ENCODE data around the gene ABCB8. TPM values are rescaled to one million over a fixed set of nuclear protein-coding genes. Genes with fewer than 3 reads are reported as not detected.

Gene ABCB8
- total RNA-seq, 2 experiments from 2014 or later = 57.0 to 62.2 TPM

- intact Hi-C loops (cut with DNase I, micrococcal nuclease) = no loop called here
- ChIA-PET CTCF (no interaction called here), POLR2A (no interaction called here)
- Mint-ChIP-seq H3K27ac (no peak overlapping the region), H3K27me3 (no peaks in the 10 kb centered on the region), H3K4me3 (no peak overlapping the region), H3K9me3 (no peaks in the 10 kb centered on the region), H3K4me1 (ENCODE audit: low read depth) (peaks cover 14% of the 10 kb centered on the region), H3K36me3 (ENCODE audit: low read depth) (peaks cover 42% of the 10 kb centered on the region)
- no peak for ATAC-seq (ENCODE audit: poor library complexity)
- no peaks in the 10 kb centered on the region for H3K9me3 ChIP-seq (ENCODE audit: control insufficient read depth in 1 of 2, insufficient read depth in 1 of 2, low read length in 2 of 2)
- H3K27ac ChIP-seq (ENCODE audit: low read depth in 1 of 2, low read length in 2 of 2) = no peak overlapping the region
- DNase-seq = no peak
- H3K4me1 ChIP-seq (ENCODE audit: insufficient read depth, low read length) = peaks cover 13% of the 10 kb centered on the region
- TF ChIP-seq CTCF (IDR thresholded peaks at IDR 0.05) = no peak
- H3K36me3 ChIP-seq (ENCODE audit: insufficient read depth, low read length) = peaks cover 61% of the 10 kb centered on the region
- no peaks in the 10 kb centered on the region for H3K27me3 ChIP-seq (ENCODE audit: control insufficient read depth in 1 of 2, insufficient read depth in 2 of 2, low read length in 2 of 2)
- H3K4me3 ChIP-seq (ENCODE audit: low read length) = no peak overlapping the region
These were observed 37.3 kb downstream of the ABCB8 start for GRCh38 chr7:151065516-151065915.

GRCh38 chr7:151066273-151066974, 38.2 kb downstream of the ABCB8 start:
- Histone ChIP-seq H3K4me1 (ENCODE audit: insufficient read depth, low read length) (peaks cover 4% of the 10 kb centered on the region), H3K36me3 (ENCODE audit: insufficient read depth, low read length) (peaks cover 70% of the 10 kb centered on the region), H3K4me3 (ENCODE audit: low read length) (no peak overlapping the region), H3K9me3 (ENCODE audit: control insufficient read depth in 1 of 2, insufficient read depth in 1 of 2, low read length in 2 of 2) (no peaks in the 10 kb centered on the region), H3K27ac (ENCODE audit: low read depth in 1 of 2, low read length in 2 of 2) (no peak overlapping the region), H3K27me3 (ENCODE audit: control insufficient read depth in 1 of 2, insufficient read depth in 2 of 2, low read length in 2 of 2) (no peaks in the 10 kb centered on the region)
- H3K4me1 Mint-ChIP-seq (ENCODE audit: low read depth) = peaks cover 5% of the 10 kb centered on the region
- no peak for DNase-seq
- H3K36me3 Mint-ChIP-seq (ENCODE audit: low read depth) = peaks cover 49% of the 10 kb centered on the region
- ATAC-seq (ENCODE audit: poor library complexity) = no peak
- intact Hi-C loops (cut with DNase I, micrococcal nuclease) = no loop called here
- CTCF ChIA-PET = no interaction called here
- H3K27ac Mint-ChIP-seq = no peak overlapping the region
- TF ChIP-seq CTCF (IDR thresholded peaks at IDR 0.05) = no peak
- H3K9me3 Mint-ChIP-seq = no peaks in the 10 kb centered on the region
- H3K27me3 Mint-ChIP-seq = no peaks in the 10 kb centered on the region
- H3K4me3 Mint-ChIP-seq = no peak overlapping the region
- POLR2A ChIA-PET = interaction anchor here (0.5 kb wide), 1 partner anchor 311 kb away, joined by 3 read pairs; no protein-coding TSS in a partner anchor

GRCh38 chr7:151068069-151068773, 40.0 kb downstream of the ABCB8 start:
- no peak overlapping the region for H3K27ac Mint-ChIP-seq
- ChIA-PET CTCF (no interaction called here), POLR2A (no interaction called here)
- peaks cover 60% of the 10 kb centered on the region for H3K36me3 Mint-ChIP-seq (ENCODE audit: low read depth)
- Histone ChIP-seq H3K27ac (ENCODE audit: low read depth in 1 of 2, low read length in 2 of 2) (no peak overlapping the region), H3K36me3 (ENCODE audit: insufficient read depth, low read length) (peaks cover 76% of the 10 kb centered on the region), H3K9me3 (ENCODE audit: control insufficient read depth in 1 of 2, insufficient read depth in 1 of 2, low read length in 2 of 2) (no peaks in the 10 kb centered on the region), H3K27me3 (ENCODE audit: control insufficient read depth in 1 of 2, insufficient read depth in 2 of 2, low read length in 2 of 2) (no peaks in the 10 kb centered on the region), H3K4me1 (ENCODE audit: insufficient read depth, low read length) (no peaks in the 10 kb centered on the region), H3K4me3 (ENCODE audit: low read length) (no peak overlapping the region)
- no peaks in the 10 kb centered on the region for H3K9me3 Mint-ChIP-seq
- H3K4me1 Mint-ChIP-seq (ENCODE audit: low read depth) = no peaks in the 10 kb centered on the region
- no peaks in the 10 kb centered on the region for H3K27me3 Mint-ChIP-seq
- TF ChIP-seq CTCF (IDR thresholded peaks at IDR 0.05) = no peak
- intact Hi-C loops (cut with DNase I, micrococcal nuclease) = no loop called here
- no peak overlapping the region for H3K4me3 Mint-ChIP-seq
- no peak for DNase-seq
- ATAC-seq (ENCODE audit: poor library complexity) = no peak
